ENCODE results near the gene DOCK4.

The DOCK4 gene

DNA sequence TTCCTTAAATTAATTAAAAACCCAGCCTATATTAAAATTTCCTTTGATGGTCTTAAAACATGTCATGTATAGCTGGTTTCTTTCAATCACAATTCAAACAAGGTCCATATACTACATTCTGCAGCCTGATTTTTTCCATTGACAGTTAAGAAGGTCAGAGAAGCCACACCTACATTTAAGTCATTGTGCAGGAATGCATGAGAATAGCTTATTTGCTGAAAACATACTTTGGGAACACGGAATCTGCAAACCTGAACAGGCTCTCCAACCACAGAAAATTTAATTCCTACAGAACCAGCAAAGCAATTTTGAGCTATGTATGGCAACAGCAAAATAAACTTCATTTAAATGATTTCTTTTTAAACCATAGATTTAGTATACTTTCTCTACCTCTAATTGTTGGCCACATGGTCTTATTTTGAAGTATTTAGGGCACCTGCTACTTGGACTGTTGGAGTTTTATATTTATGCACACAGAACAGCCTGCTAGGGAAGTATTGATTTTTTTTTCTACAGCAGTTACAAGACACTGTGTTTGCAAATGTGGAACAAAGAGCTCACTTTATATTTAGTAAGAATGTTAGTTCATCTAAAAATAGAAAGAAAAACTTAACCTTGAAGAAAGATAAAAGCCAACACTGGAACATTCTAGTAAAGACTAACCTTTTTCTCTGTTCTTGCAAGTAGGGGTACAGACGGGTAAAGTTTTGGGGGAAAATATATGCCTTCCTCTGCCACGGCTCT lies 403.0 kb downstream of the DOCK4 start:
- Mint-ChIP-seq H3K36me3 (no peaks in the 10 kb centered on the region), H3K4me1 (no peaks in the 10 kb centered on the region), H3K9me3 (peaks cover 18% of the 10 kb centered on the region), H3K27me3 (no peaks in the 10 kb centered on the region), H3K4me3 (no peak overlapping the region), H3K27ac (no peak overlapping the region)
- ATAC-seq: no peak

DNA sequence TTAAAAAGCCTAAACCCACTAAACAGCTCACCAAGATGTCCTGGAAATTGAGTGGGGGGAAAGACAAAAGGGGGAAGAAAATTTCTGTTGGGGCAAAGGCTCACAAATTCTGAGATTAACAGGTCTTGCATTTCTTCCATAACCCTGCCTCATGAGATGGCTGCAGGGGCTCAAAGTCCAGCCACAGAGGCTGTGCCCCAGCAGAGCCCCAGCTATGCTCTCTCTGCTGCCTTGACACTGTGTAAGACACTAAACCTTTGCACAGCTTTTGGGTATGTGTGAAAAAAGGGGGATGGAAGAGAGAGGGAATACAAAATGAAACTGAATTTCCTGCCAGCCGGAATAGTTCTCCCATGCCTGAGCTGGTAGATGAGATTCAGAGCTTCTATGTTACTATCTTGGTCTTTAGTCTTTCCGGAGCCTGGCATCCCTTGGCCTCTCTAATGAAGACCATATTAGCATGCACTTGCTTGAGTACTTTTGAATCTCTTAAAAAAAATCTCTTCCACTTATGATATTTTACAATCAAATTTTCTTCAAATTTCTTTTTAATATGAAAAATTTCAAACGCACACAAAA lies 403.9 kb downstream of the DOCK4 start:
- Mint-ChIP-seq H3K9me3 (peaks cover 19% of the 10 kb centered on the region), H3K27me3 (no peaks in the 10 kb centered on the region), H3K27ac (no peak overlapping the region), H3K4me3 (no peak overlapping the region), H3K4me1 (no peaks in the 10 kb centered on the region), H3K36me3 (no peaks in the 10 kb centered on the region)
- no peak for ATAC-seq

DNA sequence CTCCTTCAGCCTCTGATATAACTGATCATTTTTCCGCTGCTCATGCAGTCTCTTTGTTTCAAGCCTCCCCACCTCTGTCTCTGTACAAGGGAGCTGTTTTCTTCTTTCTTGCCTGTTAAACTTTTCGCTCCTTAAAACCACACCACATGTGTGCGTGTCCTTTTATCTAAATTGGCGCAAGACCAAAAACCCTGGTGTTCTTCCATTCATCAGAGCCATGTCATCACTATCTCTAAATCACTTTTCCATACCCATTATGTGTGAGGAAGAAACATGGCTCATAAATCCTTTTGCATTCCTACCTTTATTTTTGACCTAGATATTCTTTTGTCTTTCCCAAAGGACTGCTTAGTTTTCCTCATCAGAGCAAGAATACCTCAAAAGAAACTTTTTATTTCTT lies 404.9 kb downstream of the DOCK4 start:
- ATAC-seq: no peak
- no peaks in the 10 kb centered on the region for H3K36me3 Mint-ChIP-seq
- no peaks in the 10 kb centered on the region for H3K4me1 Mint-ChIP-seq
- no peaks in the 10 kb centered on the region for H3K27me3 Mint-ChIP-seq
- H3K9me3 Mint-ChIP-seq: peaks cover 19% of the 10 kb centered on the region
- H3K27ac Mint-ChIP-seq: no peak overlapping the region
- no peak overlapping the region for H3K4me3 Mint-ChIP-seq

DNA sequence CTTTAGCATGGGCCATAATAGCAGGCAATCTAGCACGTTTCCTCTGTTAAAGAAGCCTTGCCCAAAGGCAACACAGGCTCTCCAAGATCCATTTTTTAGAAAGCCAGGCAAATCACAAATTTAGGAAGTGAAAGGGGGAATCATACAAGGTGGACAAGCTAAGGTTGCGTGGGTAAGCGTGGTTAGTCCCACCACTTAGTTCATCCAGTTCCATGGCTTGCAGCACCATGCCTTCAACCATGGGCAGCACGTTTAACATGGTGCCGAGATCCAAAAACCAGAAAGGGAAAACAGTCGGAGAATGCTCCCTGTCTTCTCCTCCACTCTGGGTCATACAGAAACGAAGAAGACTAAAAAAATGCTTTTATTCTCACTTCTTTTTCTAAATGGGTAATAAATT lies 409.5 kb downstream of the DOCK4 start:
- H3K27ac Mint-ChIP-seq: no peak overlapping the region
- no peaks in the 10 kb centered on the region for H3K27me3 Mint-ChIP-seq
- H3K4me1 Mint-ChIP-seq: no peaks in the 10 kb centered on the region
- H3K4me3 Mint-ChIP-seq: no peak overlapping the region
- no peaks in the 10 kb centered on the region for H3K36me3 Mint-ChIP-seq
- no peak for ATAC-seq
- peaks cover 32% of the 10 kb centered on the region for H3K9me3 Mint-ChIP-seq

DNA sequence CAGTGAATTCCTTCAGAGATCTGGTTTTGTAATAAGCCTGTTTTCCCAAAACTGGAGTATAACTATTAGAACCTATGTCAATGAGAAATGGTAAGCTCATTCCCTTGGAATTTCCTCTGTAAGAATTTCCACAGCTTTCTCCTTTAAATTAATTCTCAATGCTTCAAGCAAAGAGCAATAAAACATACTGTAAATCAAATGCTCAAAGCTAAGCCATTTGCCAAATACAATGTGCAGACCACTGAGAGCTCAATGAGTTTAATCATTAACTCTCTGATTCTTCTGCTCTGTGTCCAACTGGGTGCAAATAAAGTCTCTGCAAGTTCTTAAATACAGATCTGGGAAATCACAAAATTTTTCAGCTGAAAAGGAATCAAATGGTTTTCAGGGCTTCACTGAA lies 416.3 kb downstream of the DOCK4 start:
- Mint-ChIP-seq H3K9me3 (peaks cover 11% of the 10 kb centered on the region), H3K27me3 (peaks cover 8% of the 10 kb centered on the region)
- no peak for ATAC-seq

DNA sequence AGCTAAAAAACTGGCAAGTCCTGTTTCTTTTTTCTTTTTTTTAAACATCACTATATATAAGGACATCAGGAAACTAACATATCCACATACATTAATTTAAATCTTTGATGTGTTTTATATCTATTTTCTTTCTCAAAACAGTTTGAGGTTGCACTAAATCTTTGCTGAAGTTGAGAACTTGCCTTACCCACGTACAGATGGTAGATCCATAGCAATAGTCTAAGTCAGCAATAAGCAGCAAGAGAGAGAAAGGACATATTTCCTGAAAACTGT lies 417.2 kb downstream of the DOCK4 start:
- Mint-ChIP-seq H3K36me3 (no peaks in the 10 kb centered on the region), H3K4me3 (no peak overlapping the region), H3K27ac (no peak overlapping the region), H3K4me1 (no peaks in the 10 kb centered on the region), H3K9me3 (peaks cover 4% of the 10 kb centered on the region), H3K27me3 (peaks cover 8% of the 10 kb centered on the region)
- no peak for ATAC-seq

More for the DNA sequence above, 416.3 kb downstream of the DOCK4 start:
- no peak overlapping the region for H3K4me3 Mint-ChIP-seq
- no peaks in the 10 kb centered on the region for H3K4me1 Mint-ChIP-seq
- H3K27ac Mint-ChIP-seq: no peak overlapping the region
- H3K36me3 Mint-ChIP-seq: no peaks in the 10 kb centered on the region

DNA sequence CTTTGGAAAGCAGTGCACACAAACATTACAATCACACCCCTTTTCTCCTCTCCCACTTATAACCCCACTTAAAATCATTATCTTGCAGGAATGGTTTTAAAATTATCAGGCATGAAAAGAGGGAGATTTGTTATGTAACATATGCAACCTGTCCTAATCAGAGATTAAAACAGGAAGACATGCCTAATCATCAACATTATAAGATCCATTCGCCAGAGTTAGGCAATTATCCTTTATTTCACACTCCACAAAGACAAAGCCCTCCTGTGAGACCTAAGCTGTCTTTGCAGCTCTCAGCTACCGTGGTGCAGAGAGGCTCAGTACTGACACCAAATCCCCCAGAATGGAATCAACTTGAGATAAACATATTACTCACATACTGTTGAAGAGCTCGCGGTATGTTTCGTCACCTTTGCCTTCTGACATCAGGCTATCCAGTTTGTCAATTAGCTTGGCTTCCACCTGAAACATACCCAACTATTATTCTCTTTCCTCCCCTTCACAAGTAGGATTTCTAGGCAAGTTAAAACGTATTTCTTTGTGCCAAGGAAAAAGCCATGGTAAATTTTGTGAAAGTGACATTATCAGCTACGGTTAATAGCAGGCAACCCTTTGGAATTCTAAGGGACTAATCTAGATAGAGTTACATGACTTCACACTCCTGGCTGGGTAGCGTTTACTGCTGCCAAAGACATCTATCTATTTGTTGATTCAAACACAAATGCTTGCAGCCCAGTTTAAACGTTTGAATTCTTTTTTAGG lies 417.7 kb downstream of the DOCK4 start:
- H3K27me3 Mint-ChIP-seq: peaks cover 8% of the 10 kb centered on the region
- ATAC-seq: no peak
- H3K4me1 Mint-ChIP-seq: no peaks in the 10 kb centered on the region
- H3K27ac Mint-ChIP-seq: no peak overlapping the region
- no peak overlapping the region for H3K4me3 Mint-ChIP-seq
- no peaks in the 10 kb centered on the region for H3K36me3 Mint-ChIP-seq
- H3K9me3 Mint-ChIP-seq: no peaks in the 10 kb centered on the region

DNA sequence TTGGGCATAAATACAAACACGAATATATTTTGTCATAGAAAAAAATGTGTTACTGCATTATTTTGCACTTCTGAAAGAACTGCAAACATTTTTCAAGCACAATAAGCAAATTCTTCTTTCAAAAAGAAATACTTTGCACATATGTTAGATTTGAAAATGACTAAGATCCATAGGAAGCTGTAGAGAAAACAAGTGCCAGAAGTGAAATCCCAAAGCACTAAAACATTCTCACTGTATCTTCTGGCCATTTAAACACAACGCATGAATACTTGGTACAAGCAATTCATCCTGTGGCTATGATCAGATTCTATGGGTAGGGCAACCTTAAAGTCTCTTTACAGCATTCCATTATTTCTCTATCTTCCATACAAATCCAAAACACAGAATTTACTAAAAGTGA lies 418.5 kb downstream of the DOCK4 start:
- Mint-ChIP-seq H3K36me3 (no peaks in the 10 kb centered on the region), H3K9me3 (no peaks in the 10 kb centered on the region), H3K27me3 (peaks cover 8% of the 10 kb centered on the region), H3K4me3 (no peak overlapping the region), H3K4me1 (no peaks in the 10 kb centered on the region), H3K27ac (no peak overlapping the region)
- ATAC-seq: no peak

DNA sequence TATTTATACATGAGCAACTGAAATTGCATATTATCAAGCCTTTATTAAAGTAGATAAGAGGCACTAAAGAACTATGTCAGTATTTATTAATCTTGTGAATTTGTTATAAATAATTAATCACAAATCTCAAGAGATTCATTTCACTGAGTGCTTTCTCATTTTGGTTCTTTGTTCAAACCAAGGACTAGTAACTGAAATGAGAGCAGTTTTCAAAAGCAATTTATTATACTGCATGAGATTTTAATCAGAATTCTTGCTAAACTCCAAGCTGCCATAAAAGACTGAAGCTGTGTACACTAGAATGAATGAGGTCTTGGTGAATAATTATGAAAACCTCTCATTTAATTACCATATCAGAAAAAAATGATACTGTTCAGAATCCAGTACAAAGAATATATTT lies 419.1 kb downstream of the DOCK4 start:
- no peak for ATAC-seq
- H3K36me3 Mint-ChIP-seq: no peaks in the 10 kb centered on the region
- H3K9me3 Mint-ChIP-seq: no peaks in the 10 kb centered on the region
- no peak overlapping the region for H3K4me3 Mint-ChIP-seq
- no peak overlapping the region for H3K27ac Mint-ChIP-seq
- peaks cover 8% of the 10 kb centered on the region for H3K27me3 Mint-ChIP-seq
- no peaks in the 10 kb centered on the region for H3K4me1 Mint-ChIP-seq

DNA sequence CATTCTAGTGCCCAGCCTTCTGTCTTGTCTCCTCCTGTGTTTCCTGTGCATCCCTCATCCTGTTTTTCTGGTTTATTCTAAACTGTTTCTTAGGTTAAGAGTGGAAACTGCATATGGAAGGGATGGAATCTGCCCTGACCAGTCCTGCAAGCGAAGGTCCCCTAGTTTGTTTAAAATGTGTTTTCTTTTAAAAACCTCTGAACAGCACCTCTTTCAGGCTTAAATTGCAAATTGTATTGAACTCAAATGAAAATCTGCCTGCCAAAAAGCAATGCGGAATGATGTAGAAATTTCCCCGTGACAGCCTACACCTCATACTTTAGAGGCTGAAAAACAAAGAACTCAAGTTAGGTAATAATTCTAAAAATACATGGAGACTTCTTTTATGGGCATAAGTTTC lies 421.1 kb downstream of the DOCK4 start:
- ATAC-seq: no peak
- Mint-ChIP-seq H3K4me1 (no peaks in the 10 kb centered on the region), H3K9me3 (no peaks in the 10 kb centered on the region), H3K27me3 (peaks cover 18% of the 10 kb centered on the region), H3K27ac (no peak overlapping the region), H3K36me3 (no peaks in the 10 kb centered on the region), H3K4me3 (no peak overlapping the region)

DNA sequence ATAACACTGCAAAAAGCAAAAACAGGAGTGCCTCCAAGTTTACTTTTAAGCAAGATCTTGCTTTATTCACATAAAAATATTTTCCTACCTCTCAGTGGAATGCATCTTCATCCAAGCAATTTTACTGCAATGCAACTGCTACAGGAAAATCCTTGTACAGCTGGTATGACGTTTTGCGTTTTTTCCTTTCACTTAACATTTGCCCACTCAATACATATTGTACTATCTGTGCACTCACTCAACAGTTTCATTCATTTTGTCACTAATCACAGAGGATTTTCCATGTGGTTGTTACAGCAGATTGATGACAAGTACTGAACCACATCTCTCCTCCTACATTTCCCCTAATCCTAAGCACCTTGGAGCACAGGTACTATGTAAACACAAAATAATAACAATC lies 421.9 kb downstream of the DOCK4 start:
- Mint-ChIP-seq H3K4me3 (no peak overlapping the region), H3K36me3 (no peaks in the 10 kb centered on the region), H3K27ac (no peak overlapping the region), H3K4me1 (no peaks in the 10 kb centered on the region), H3K9me3 (no peaks in the 10 kb centered on the region), H3K27me3 (peaks cover 18% of the 10 kb centered on the region)
- ATAC-seq: no peak

DNA sequence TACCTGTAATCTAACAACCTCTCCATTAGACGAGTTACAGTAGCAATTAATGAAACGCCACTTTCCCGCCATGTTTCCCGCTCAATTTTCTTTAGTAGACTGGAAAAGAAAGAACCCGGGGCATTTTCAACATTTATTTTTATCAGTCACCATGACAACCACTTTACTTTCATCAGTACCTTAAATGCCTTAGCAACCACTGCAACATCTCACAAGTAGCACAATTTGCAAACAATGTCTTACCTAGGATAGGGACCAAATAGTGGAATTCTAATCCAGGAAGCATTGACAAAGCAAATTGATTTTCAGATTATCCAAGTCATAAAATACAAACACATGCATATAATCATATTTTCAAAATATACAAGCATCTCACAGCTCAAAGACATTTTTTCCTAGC lies 422.3 kb downstream of the DOCK4 start:
- peaks cover 18% of the 10 kb centered on the region for H3K27me3 Mint-ChIP-seq
- ATAC-seq: no peak
- no peaks in the 10 kb centered on the region for H3K4me1 Mint-ChIP-seq
- no peak overlapping the region for H3K27ac Mint-ChIP-seq
- no peaks in the 10 kb centered on the region for H3K9me3 Mint-ChIP-seq
- no peaks in the 10 kb centered on the region for H3K36me3 Mint-ChIP-seq
- no peak overlapping the region for H3K4me3 Mint-ChIP-seq

DNA sequence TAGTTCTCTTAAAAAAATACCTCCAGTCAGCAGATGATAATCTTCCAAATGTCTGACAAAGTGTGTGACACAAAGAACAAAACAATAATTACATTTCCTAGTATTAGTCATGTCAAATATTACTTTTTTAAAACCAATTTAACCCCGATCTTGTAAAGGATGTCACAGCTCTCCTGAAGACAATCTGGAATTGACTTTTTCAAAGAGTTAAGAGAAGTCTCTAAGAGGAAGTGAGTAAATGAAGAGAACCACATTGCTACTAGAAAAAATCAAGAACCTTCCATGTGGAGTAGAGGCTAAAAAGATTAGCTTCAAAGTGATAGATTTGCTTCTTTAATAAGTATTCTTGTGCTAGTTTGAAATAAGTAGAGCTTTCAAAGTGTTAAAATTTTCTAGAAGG lies 425.7 kb downstream of the DOCK4 start:
- Mint-ChIP-seq H3K27me3 (peaks cover 10% of the 10 kb centered on the region), H3K36me3 (no peaks in the 10 kb centered on the region), H3K4me3 (no peak overlapping the region), H3K4me1 (no peaks in the 10 kb centered on the region), H3K27ac (no peak overlapping the region), H3K9me3 (peaks cover 3% of the 10 kb centered on the region)
- no peak for ATAC-seq

DNA sequence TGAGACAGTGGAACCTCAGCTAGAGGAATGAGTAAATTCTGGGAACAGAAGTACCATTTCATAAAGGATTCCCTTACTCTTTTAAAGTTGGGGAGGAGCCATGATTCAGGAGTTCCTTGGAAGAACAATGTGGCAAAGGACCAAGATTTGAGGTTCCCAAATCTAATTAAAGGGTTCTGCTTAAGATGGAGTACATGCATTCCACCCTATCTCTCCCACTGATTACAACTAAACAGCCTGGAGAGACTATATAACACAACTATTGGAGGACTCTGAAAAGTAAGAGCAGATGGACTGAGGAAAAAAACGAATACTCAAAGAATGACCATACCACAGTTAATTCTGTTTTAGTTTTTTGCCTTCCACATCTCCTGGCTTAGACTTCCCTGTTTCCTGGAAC lies 431.0 kb downstream of the DOCK4 start:
- Mint-ChIP-seq H3K4me3 (no peak overlapping the region), H3K27me3 (no peaks in the 10 kb centered on the region), H3K36me3 (no peaks in the 10 kb centered on the region), H3K4me1 (no peaks in the 10 kb centered on the region), H3K27ac (no peak overlapping the region), H3K9me3 (peaks cover 6% of the 10 kb centered on the region)
- no peak for ATAC-seq

DNA sequence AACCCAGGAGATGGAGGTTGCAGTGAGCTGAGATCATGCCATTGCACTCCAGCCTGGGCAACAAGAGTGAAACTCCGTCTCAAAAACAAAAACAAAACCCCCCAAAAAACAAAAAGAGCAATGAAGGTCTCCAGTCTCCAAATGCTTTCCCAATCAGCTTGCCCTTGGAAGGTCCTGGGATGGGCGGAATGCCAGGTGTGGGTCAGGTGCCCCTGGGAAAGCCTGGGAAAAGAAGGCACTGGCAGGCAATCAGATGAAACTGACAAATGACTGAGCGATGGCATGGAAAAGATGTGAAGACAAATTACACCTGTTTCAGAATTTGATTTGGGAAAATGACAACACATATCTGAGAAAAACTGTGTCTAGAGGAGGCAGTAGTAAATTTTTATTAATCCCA lies 433.5 kb downstream of the DOCK4 start:
- Mint-ChIP-seq H3K4me3 (no peak overlapping the region), H3K36me3 (no peaks in the 10 kb centered on the region), H3K4me1 (no peaks in the 10 kb centered on the region), H3K27me3 (no peaks in the 10 kb centered on the region), H3K9me3 (peaks cover 6% of the 10 kb centered on the region), H3K27ac (no peak overlapping the region)
- no peak for ATAC-seq

DNA sequence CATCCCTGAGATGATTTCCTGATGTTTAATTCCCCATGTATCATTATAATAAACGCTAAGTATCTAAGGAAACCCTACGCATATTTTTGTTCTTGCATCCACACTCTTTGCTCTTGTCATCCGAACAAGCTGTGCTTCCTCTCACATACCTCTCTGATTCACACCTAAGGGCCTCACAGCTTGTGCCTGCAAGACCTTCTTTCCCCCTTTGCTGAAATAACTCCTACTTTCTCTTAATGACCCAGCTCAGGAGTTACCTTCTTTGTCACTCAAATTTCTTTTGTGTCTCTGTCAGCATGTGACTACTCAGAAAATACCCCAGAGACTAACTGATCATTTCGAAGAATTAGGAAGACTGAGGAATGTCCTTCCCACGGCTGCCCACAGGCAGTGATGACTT lies 434.6 kb downstream of the DOCK4 start:
- Mint-ChIP-seq H3K4me1 (no peaks in the 10 kb centered on the region), H3K27me3 (no peaks in the 10 kb centered on the region), H3K9me3 (peaks cover 6% of the 10 kb centered on the region), H3K36me3 (no peaks in the 10 kb centered on the region), H3K4me3 (no peak overlapping the region), H3K27ac (no peak overlapping the region)
- no peak for ATAC-seq

All from stimulated activated memory B cell treated with anti-CD40 and anti-IgM and Interleukin-4, amounts not matched to agents 10 μg/mL and 1 μg/mL and 100 μg/mL, for 72 hours (primary cell).